Umbilical cord (tissue), 2 donors: Measurements from ENCODE around the gene SYNGR1. TPM values are rescaled to one million over a fixed set of nuclear protein-coding genes. Genes with fewer than 3 reads are reported as not detected.
A peak's percentile ranks its signal among the peaks of the same experiment; 100 is the strongest.
"Not testable (repeated sequence)": the region's sequence is repeated elsewhere in the genome, so short reads cannot be mapped to it uniquely, and the experiment has no call there.

Experiments used
- DNase-seq: peaks from one replicate; pipeline ENCODE4 v3.0.0-alpha.2; 2015; ENCODE audit warnings: low spot score
- total RNA-seq: library from RNA; depleted of rRNA; stranded (reverse); fragments of >200 nt; gene quantifications from one replicate; pipeline ENCODE4 v1.2.3, GENCODE V29; 2014; ENCODE audit warnings: low replicate concordance; ENCODE audit not compliant: insufficient read depth

Gene SYNGR1
- total RNA-seq, 1 donor from 2014 or later, result 3.6 TPM

DNA sequence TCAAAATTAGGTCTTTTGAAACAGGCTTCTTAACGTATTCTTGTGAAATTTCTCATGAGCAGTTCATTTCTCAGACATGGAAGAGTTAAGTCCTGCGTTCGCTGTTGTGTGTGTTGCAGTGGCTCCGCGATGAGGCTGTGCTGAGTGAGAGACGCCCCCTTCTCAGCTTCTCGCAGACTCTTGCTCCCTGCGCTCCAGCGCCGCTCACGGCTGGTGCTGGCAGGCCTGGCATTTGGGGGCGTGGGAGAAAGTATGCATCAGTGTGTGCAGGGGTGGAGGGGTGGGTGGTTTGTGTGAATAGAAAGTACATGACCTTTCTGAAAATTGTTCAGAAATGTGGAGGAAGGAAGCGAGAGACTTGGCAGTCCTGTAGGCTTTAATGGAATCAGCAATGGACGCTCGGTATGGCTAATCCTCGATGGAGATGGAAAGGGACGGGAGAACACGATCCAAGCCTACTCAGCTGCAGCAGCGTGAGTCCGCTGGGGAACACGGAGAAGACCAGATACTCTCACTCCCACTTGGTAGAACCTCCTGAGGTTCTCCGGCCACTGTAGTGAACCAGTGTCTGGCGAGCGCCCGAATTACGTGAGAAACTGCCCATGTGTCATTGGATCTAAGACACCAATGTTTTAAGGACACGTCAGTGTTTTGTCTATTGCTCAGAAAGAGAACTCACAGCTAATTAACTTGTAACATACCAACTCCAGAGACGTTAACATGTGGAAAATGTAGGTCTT lies 55.7 kb downstream of the SYNGR1 start:
- DNase-seq, result peak; percentile 78

DNA sequence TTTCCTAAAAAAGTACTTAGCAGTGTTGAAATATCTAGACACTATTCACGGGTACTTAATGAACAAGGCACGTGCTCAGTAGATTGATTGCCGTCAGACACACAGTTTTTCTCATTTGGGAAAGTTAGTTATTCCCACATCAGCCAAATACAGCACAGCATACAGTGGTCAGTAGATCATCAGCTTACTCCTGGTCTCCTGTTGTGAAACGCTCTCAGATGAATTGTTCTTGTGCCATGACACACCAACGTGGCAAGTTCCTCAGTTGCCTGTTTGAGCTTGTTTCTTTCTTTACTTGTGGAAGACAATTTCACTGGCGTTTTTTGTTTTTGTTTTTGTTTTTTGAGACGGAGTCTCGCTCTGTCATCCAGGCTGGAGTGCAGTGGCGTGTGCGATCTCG lies 58.4 kb downstream of the SYNGR1 start:
- DNase-seq, result no peak

DNA sequence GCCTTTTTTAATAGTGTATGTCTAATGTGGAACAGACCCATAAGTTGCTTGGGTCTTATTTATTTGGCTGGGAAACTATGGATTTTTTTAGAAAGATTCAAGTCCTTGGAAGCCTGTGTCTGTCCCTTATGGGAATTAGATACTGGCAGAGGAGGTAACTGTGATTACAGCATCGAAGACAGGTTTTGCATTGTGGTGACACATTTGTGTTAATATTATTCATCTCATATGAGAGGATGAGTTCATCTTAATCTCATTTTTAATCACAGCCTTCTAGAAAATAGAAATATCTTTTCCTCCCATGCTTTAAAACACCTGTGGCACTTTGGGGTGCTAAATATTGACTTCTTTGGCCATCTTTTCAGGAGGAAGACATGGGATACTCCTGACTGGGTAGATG lies 59.0 kb downstream of the SYNGR1 start:
- no peak for DNase-seq

DNA sequence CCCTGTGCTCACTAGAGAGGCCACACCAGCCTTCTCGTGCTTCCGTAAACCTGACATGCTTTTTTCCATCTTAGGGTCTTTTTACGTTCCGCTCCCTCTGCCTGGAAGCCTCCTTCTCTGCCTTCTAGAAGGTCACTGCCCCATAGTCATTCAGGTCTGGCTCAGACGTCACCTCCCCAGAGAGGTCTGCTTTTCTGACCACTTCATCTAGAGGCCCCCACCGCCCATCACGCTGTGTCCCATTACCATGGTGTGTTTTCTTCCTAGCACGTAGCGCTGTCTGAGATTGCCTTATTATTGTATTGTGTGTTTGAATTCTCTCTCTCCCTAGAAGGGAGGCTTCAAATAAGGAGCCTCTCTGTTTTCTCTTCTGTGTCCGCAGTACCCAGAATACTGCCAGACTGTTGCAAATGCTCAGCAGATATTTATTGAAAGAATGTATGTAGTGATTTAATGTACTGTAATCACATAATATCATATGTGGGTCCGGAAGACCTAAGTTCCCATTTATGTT lies 59.8 kb downstream of the SYNGR1 start:
- DNase-seq, result no peak

DNA sequence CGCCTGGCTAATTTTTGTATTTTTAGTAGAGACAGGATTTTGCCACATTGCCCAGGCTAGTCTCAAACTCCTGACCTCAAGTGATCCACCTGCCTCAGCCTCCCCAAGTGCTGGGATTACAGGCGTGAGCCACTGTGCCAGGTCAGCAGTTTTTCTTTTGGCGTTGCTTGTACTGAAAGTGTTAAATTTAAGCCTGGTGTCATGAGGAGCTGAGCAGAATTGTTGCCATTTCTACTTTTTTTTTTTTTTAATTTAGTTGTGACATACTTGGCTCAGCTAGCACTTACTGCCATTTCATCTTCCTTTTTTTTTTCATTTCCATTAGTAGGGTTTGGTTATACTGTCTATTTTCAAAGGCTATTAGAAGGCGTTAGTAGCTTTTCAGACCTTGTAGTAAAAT lies 60.5 kb downstream of the SYNGR1 start:
- no peak for DNase-seq

DNA sequence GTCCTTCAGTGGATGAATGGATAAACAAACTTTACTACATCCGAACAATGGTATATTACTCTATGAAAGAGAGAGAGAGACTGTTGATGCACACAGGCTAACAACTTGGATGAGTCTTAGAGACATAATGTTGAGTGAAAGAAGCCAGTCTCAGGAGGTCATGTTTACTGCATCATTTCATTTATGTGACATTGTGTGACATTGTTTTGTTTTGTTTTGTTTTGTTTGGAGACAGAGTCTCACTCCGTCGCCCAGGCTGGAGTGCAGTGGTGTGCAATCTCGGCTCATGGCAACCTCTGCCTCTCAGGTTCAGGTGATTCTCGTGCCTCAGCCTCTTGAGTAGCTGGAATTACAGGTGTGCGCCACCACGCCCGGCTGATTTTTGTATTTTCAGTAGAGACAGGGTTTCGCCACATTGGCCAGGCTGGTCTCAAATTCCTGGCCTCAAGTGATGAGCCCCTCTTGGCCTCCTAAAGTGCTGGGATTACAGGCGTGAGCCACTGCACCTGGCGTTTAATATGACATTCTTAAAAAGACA lies 62.1 kb downstream of the SYNGR1 start:
- not testable (repeated sequence) for DNase-seq

DNA sequence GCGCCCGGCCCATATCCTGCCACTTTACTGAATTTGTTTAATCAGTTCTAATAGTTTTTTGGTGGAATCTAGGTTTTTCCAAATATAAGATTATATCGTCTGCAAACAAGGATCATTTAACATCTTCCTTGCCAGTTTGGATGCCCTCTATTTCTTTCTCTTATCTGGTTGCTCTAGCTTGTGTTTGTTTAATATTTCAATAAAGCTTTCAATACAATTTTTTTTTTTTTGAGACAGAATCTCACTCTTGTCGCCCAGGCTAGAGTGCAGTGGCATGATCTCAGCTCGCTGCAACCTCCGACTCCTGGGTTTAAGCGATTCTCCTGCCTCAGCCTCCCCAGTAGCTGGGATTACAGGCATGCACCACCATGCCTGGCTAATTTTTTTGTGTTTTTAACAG lies 63.4 kb downstream of the SYNGR1 start:
- DNase-seq, result not testable (repeated sequence)

DNA sequence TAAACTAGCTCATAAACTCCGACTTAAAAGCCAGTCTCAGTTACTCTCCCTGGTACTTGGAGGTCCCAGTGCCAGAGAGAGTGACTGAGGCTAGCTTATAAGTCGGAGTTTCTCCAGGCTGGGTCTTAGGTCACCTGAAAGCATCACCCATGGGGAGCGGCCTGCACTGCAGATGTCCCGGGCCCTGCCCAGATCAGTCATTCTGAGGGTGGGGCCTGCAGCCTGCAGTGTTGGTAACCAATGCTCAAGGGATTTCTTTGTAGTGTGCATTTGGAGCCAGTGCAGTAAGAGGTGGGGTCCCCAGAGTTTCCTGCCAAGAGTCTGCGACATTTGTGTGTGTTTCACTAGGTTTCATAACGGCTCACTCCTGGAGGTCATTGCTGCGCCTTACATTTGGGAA lies 64.6 kb downstream of the SYNGR1 start:
- no peak for DNase-seq

DNA sequence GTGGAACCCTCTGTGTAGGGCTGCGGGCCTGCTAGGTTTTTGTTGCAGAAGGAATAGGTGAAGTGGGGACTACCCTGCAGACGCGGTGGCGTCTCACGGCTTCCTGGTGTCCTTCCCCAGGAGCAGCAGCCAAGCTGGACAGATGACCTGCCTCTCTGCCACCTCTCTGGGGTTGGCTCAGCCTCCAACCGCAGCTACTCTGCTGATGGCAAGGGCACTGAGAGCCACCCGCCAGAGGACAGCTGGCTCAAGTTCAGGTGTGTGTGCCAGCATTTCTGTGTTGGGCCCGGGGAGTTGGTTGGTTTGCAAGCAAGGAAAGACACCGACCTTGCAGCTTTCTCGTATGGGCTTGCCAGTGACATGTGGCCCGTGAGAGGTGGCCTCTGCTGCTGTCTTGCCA lies 65.1 kb downstream of the SYNGR1 start:
- no peak for DNase-seq

DNA sequence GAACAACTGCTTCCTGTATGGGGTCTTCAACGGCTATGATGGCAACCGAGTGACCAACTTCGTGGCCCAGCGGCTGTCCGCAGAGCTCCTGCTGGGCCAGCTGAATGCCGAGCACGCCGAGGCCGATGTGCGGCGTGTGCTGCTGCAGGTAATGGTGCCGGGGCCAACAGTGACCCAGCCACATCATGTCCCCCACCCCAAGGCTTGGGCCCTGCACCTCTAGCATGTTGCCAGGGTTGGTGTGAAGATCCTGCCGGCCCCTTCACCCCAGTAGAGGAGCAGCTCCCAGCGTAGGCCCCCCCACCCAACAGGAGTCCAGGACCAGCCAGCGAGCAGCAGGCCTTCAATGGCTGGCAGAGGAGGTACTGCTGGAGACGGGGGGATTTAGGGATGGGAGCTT lies 65.7 kb downstream of the SYNGR1 start:
- DNase-seq, result no peak

DNA sequence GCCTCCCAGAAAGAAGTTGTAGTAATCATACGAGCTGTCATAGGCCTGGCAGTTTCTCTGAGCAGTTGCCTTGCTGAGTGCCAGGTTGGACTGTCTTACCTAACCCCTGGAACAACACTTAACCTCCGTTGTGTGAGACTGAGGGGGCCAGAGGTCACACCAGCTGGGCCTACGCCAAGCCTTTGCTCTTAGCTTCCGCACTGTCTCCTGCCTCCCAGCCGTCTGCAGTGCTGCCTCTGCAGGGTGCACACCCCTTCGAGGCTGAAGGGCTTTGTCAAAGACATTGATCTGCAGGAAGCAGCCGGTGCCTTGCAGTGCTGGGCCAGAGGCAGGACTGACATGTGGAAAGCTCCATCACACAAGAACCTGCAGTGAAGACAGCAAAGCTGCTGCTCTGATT lies 66.5 kb downstream of the SYNGR1 start:
- no peak for DNase-seq

DNA sequence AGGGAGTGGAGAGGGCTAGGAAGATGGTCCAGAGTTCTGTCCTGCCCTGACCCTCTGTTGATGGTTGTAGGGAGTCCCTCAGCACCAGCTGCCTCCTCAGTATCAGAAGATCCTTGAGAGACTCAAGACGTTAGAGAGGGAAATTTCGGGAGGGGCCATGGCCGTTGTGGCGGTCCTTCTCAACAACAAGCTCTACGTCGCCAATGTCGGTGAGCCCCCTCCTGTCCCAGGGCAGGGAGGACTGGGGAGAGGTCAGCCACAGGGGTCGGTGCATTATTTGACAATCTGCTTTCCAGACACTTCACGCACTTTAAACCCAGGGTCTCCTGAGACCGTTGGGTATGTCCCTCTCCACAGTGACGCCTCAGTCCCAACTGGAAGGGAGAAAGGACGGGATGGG lies 67.8 kb downstream of the SYNGR1 start:
- no peak for DNase-seq

DNA sequence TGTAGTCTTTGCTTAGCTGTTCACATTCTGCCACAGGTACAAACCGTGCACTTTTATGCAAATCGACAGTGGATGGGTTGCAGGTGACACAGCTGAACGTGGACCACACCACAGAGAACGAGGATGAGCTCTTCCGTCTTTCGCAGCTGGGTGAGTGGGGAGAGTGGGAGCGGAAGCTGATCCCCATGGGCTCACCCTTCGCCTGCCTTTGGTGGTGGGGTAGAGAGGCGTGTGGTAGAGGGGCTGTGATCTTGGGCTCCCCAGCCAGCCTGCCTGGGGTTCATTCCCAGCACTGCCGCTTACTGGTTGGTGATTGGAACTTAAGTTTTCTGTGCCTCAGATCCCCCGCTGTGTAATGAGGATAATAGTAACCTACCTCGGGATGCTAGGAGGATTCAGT lies 68.9 kb downstream of the SYNGR1 start:
- DNase-seq, result no peak

DNA sequence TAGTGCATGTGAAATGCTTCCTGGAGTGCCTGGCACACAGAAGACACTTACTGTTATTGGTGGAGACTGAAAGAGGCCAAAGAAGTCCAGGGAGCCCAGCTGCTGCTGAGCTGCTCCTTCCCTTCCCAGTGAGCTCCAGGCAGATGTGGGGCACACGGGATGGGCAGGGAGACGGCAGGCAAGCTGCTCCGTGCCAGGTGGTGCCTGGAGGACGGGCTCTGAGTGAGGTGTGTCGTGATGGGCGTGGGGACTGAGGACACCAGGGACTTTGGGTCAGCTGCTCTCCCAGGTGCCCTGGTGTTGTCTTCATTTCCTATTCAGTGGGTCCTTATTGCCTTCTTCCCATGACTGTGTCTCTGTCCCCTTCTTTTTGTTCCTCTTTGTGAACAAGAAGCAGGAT lies 69.3 kb downstream of the SYNGR1 start:
- no peak for DNase-seq

DNA sequence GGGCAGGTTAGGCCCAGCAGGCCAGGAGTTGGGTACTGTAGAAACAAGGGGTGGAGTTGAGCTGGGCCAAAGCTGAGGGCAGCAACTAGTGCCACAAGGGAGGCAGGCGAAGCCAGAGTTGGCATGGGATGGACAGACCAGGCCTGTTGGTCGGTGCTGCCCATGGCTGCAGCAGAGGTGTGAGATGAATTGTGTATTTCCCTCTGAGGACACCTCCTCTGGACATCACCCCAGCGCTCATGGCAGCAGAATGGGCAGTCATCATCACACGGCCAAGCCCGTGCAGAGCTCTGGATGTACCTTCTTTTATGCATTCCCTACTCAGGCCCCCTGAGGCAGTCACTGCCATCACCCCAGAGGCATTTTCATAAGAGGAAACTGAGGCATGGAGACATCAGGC lies 70.1 kb downstream of the SYNGR1 start:
- DNase-seq, result no peak

DNA sequence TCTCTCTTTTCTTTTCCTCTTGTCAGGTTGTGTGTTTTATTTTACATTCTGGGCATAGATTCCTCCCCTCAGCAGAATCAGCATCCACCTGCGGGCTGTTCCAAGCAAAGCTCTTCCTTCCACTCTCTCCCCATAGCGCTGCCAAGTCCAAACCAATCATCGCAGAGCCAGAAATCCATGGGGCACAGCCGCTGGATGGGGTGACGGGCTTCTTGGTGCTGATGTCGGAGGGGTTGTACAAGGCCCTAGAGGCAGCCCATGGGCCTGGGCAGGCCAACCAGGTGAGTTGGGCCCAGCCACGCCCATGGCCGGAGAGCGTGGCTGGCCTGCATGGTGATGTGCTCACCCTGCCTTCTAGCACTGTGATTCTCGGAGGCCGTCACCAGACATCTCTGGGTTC lies 71.9 kb downstream of the SYNGR1 start:
- no peak for DNase-seq

DNA sequence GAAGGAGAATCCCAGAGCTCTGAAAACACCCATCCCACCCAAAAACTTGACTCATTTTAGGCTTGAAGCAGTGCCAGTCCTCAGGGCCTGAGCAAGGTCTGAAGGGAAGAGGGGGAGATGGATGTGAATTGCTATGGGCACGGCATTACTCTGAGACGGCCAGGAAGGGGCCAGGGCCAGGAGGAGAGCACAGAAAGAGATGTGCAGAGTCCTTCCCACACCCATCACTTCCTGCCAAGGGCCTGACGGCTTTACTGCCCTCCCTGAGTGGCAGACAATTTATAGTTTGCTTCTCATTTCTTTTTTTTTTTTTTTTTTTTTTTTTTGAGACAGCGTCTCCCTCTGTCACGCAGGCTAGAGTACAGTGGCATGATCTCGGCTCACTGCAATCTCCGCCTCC lies 72.3 kb downstream of the SYNGR1 start:
- no peak for DNase-seq

DNA sequence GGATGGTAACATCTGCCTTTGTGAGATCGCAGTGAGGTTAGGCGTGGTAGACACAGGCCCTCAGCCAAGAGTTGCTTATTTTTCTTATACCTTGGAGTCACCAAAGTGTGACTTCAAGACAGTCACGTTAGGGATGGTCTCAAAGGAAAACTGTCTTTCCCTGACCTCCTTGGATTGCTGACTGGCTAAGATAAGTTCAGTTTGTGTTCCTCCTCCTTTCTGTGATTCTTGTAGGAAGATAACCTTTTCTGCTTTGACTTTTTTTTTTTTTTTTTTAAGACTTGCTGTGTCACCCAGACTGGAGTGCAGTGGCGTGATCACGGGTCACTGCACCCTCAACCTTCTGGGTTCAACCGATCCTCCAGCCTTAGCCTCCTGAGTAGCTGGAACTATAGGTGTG lies 72.9 kb downstream of the SYNGR1 start:
- no peak for DNase-seq

DNA sequence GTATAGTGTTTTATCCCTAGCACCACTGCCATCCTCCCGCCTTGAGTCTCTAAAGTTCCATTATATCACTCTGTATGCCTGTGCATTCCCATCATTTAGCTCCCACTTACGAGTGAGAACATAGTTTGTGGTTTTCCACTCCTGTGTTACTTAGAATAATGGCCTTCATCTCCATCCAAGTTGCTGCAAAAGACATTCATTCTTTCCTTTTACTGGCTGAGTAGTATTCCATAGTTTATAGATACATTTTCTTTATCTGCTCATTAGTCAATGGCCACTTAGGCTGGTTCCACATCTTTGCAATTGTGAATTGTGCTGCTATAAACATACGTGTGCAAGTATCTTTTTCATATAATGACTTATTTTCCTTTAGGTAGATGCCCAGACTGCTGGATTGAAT lies 74.2 kb downstream of the SYNGR1 start:
- DNase-seq, result no peak

DNA sequence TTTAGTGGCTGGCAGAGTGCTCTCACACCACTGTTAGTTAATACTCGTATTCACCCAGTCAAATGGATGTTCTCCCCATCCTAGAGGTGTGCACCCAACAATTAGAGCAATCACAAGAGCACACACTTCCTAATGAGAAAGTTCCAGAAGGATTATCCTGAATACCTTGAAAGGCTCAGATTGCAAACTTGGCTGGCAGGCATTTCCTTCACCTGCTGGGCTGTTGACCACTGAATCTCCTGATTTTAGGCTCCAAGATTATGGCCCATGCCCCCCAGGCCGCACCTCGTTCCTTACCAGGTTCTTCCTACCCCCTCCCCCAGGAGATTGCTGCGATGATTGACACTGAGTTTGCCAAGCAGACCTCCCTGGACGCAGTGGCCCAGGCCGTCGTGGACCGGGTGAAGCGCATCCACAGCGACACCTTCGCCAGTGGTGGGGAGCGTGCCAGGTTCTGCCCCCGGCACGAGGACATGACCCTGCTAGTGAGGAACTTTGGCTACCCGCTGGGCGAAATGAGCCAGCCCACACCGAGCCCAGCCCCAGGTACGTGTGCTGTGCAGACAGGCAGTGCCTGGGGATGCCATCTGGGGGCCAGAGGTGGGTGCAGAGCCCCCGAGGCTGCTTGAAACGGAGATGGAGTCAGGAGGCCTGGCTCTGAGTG lies 76.7 kb downstream of the SYNGR1 start:
- no peak for DNase-seq

DNA sequence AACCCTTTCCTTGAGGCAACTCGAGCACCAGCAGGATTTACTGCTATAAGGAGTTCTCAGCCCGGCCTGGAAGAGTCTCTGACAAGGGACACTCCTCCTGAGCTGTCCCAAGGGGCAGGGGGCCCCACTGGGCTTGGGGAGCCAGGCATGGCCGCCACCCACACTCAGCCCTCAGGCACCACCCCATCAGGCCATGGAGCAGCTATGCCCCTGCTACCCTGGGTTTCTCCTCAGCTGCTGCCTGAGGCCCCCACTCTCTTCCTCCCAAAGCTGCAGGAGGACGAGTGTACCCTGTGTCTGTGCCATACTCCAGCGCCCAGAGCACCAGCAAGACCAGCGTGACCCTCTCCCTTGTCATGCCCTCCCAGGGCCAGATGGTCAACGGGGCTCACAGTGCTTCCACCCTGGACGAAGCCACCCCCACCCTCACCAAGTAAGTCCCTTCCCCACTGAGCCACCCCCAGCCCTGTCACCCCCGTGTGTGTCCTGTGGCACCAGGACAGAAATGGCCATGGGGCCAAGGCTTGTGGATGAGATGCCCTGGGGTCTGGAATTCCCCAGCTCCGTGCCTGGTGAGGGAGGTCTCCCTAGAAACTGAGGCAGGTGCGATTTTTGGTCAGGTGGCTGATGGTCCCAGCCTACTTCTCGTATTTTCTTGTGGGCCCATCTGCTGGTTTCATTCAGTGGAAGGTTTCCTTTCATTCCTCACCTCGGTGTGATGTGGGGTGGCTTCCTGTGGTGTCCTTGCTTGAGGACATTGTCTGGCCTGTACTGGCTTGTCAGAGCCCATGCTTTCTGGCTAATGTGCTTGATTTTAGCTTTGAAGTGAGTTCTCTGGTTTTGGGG lies 78.2 kb downstream of the SYNGR1 start:
- DNase-seq, result no peak

DNA sequence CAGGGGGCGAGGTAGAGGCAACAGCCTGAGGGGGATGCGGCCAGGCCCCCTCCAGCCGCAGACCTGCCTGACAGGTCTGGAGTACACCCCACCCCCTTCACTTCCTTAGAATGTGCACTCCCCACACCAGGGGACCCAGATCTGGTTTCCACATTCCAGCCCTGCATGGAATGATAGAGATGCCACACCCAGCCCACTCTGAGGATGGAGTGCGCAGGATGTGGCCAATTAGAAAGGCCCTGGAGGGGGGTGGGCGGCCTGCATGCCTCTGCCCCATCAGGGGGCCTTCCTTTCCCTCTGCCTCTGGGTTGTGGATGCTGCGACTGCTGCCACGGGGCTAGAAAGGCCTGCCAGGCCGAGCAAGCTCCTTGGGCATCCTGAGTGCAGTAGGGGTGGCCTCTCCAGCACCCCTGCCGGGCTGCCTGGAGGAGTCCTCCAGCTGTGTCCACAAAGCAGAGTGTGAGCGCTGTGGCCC lies 78.8 kb downstream of the SYNGR1 start:
- peak; percentile 72 for DNase-seq
